NOMO-1 treated with dmso at 0.1 percent for 144 hours (cell line): ENCODE results near the gene ANKIB1.
"Not testable (repeated sequence)": the region's sequence is repeated elsewhere in the genome, so short reads cannot be mapped to it uniquely, and the experiment has no call there.

Source experiments
- DNase-seq: peaks from one replicate; lab custom pipeline; 2025; ENCODE audit not compliant: unreplicated experiment; lab: John Stamatoyannopoulos, UW

Gene ANKIB1, protein sequence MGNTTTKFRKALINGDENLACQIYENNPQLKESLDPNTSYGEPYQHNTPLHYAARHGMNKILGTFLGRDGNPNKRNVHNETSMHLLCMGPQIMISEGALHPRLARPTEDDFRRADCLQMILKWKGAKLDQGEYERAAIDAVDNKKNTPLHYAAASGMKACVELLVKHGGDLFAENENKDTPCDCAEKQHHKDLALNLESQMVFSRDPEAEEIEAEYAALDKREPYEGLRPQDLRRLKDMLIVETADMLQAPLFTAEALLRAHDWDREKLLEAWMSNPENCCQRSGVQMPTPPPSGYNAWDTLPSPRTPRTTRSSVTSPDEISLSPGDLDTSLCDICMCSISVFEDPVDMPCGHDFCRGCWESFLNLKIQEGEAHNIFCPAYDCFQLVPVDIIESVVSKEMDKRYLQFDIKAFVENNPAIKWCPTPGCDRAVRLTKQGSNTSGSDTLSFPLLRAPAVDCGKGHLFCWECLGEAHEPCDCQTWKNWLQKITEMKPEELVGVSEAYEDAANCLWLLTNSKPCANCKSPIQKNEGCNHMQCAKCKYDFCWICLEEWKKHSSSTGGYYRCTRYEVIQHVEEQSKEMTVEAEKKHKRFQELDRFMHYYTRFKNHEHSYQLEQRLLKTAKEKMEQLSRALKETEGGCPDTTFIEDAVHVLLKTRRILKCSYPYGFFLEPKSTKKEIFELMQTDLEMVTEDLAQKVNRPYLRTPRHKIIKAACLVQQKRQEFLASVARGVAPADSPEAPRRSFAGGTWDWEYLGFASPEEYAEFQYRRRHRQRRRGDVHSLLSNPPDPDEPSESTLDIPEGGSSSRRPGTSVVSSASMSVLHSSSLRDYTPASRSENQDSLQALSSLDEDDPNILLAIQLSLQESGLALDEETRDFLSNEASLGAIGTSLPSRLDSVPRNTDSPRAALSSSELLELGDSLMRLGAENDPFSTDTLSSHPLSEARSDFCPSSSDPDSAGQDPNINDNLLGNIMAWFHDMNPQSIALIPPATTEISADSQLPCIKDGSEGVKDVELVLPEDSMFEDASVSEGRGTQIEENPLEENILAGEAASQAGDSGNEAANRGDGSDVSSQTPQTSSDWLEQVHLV

DNA sequence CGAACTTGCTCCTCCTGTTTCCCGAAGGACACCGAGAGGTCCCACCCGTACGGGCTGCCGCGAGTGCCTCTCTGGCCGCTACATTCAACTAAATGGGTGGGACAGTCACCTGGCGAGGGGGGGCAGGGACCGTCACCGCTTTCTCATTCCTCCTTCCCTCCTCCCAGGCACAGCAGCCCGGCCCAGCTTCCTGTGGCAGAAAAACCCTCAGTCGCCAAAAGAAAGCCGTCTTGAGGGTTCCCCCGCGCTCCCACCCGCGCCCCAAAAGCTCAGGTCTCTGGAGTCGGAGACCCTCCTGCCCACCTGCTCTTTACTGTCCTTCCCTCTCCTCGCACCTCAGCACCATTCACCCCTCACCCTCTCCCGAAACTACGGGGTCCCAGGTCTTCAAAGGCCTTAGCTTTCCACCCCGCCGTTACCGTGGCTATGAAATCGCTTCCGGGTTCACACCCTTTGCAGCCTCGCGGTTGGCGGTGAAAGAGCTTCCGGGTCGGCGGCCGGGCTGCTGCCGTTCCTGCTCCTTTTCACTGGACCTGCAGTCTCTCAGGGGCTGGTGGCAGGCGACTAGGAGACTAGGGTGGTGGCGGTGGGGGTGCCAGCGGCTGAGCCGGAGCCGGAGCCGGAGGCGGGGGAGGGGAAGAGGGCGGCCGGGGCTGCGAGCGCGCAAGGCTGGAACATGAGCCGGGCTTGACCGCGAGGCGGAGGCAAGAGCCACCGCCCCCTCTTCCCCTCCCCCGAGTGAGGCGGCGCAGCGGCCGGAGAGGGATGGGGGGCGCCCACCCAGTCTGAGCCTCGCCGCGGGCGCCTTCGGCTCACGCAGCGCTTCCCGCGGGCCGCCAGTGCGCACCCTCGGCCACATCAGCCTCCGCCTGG lies at the start of gene ANKIB1, which contains the start of gene KRIT1:
TSS of gene ANKIB1 (plus strand) at position 488 of the 873 bp plus-strand sequence. CDS start 49,005 bp downstream, outside the sequence.
TSS of gene KRIT1 (minus strand) at position 428 of the 873 bp plus-strand sequence. CDS start 3,779 bp downstream, outside the sequence.
- peak; percentile 95 for DNase-seq

DNA sequence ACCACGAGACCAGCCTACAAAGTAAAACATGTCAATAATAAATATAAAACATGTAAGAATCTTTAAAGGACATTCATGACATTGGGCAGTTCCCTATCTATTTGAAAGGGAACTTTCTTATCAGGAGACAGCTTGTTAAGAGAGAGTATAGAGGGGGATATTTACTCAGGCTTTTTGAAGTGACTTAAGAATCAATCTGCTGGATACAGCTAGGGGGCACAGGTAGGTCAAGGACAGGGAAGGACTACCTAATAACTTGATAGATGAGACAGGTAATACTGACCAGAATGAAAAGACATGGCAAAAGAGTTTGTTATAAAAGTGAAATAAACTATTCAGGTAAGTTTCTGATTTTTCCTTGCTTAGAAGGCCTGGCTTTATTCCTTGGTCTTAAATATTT lies 45.0 kb upstream of the ANKIB1 start:
- DNase-seq: no peak

DNA sequence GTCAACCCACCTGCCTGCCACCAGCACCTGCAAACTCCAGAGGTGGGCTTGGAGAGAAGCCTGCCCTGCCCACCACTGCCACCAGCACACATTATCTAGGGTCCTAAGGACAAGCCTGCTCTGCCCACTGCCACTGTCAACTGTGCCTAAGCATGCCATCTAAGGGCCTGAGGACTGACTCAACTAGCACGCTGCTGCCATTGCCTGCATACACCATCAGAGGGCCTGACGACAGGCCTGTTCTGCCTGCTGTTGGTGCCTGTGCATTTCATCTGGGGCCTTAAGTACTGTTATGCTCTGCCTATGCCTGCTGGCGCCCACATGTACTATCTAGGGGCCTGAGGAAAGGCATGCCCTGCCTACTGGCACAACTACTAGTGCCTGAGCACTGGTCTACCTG lies 39.8 kb upstream of the ANKIB1 start:
- no peak for DNase-seq

DNA sequence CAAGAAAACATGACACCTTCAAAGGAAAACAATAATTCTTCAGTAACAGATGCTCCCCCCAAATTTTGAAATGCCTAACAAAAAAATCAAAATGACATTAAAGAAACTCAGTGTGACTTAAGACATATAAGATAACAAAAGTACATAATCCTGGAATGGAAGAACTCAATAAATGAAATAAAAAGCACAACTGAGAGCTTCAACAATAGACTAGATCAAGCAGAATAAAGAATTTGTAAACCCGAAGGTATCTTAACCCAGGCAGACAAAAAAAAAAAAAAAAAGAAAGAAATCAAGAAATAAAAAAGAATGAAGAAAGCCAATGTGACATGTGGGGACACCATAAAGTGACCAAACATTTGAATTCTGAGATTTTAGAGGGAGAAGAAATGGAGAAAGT lies 39.1 kb upstream of the ANKIB1 start:
- DNase-seq: no peak

DNA sequence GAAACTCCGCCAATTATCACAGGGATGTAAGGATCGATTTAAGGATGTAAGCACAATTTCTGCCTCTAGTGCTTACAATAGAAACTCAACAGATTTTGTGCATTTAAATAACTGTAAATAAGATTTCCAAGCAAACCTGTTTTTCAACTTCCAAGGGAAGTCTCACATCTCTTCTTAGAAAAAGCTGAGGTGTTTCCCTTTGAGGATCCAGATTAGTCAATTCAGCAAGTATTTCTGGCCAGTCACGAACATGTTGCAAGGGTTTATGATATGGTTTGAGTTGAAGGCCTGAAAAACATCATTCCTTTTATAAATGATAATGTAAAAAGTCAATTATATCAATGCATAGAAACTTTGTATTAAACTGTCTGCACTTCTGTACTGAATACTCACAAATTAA lies 24.0 kb upstream of the ANKIB1 start:
- no peak for DNase-seq

DNA sequence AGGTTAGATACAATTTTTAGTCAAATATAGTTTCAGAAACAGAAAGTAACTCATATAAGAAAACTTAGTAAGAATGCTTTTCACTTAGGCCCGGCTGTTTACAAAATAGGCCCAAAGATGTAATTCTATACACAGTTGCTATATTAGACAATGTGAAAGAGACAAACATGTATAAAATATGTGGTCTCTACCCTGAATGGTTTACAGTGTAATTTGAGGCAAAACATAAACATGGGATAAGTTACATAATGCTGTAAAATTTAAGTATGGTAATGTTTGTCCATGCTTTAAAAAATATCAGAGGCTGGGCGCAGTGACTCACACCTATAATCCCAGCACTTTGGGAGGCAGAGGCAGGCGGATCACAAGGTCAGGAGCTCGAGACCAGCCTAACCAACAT lies 18.8 kb upstream of the ANKIB1 start:
- no peak for DNase-seq

DNA sequence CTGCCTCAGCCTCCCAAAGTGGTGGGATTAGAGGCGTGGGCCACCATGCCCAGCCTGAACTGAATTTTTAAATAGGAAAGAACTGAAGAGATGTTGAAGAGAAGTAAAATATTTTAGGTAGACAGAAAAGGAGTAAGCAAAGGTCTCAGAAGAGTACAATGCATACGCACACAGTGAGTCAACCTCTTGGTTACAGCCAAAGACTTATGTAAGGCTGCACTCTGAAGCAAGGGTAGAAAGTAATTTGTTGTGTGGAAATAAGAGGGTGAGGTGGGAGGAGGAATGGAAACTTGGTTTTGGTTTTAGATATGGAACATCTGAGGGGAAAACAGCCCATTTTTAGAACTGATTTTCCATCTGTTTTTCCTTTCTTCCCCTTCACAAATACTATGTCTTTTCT lies 17.7 kb upstream of the ANKIB1 start:
- no peak for DNase-seq

DNA sequence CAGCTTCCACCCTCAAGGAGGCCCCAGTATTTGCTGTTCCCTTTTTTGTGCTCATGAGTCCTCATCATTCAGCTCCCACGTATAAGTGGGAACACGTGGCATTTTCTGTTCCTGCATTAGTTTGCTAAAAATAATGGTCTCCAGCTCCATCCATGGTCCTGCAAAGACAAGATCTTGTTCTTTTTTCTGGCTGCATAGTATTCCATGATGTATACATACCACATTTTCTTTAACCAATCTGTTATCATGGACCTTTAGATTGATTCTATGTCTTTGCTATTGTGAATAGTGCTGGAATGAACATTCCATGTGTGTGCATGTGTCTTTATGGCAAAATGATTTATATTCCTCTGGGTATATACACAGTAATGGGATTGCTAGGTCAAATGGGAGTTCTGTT lies 17.0 kb upstream of the ANKIB1 start:
- DNase-seq: no peak

DNA sequence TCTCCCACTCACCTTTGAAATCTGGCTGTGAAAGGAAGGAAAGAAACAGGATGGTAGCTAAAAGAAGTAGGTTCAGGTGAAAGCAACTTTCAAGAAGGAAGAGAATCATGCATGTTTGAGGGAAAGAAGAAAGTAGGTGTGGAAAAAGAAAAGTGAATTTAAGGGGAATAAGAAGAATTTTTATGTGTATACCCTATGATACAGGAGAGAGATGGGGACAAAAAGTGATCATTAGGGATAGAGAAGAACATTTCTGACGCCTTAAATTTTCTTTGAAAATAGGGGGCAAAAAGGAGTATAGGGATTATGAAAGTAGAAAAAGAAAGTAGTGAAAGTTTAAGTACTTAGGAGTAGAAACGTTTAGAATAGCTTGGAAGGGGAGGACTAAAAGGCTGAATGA lies 15.2 kb upstream of the ANKIB1 start:
- DNase-seq: no peak

DNA sequence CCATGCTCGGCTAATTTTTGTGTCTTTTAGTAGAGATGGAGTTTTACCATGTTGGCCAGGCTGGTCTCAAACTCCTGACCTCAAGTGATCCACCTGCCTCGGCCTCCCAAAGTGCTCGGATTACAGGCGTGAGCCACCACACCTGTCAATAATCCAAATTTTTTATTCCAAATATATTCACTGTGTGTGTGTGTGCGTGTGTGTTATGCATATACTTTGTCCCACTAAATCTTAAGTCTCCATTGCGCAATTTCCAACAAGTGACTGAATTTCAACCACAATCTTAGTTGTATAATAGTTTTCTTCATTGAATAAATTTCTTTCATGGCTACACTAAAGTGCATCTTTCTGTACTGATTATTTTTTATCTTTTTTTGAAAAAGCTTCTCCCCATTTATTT lies 2.8 kb upstream of the ANKIB1 start:
- DNase-seq: no peak

DNA sequence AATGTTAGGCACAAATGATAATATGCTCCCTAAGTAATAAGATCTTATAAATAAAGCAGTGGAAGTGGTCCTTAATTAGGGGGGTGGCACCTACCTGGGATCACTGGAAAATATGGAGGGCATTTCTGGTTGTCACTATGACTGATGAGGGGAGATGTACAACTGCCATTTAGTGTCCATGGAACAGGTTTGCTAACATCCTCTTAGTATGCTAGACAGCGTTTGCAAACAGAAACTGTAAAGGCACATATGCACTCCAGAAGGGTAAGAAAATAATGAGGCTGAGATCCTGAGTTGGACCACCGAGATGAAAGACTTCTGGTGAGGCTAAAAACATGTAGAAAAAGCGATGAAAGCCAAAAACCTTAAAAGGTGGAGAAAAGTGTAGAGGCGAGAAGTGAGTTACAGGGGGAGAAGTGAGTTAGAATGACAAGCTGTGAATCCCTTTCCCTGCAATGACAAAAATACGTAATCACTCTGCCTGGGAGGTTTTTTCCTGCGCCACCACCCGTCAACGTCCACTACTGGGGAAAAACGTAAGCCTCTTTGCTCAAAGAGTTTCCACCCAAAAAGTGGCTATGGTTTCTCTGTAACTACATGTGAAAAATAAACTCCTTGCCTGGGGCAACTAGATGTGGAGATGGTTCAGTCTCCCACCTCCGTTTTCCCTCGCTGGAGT lies 827 bp upstream of the ANKIB1 start:
- DNase-seq: peak; percentile 45

DNA sequence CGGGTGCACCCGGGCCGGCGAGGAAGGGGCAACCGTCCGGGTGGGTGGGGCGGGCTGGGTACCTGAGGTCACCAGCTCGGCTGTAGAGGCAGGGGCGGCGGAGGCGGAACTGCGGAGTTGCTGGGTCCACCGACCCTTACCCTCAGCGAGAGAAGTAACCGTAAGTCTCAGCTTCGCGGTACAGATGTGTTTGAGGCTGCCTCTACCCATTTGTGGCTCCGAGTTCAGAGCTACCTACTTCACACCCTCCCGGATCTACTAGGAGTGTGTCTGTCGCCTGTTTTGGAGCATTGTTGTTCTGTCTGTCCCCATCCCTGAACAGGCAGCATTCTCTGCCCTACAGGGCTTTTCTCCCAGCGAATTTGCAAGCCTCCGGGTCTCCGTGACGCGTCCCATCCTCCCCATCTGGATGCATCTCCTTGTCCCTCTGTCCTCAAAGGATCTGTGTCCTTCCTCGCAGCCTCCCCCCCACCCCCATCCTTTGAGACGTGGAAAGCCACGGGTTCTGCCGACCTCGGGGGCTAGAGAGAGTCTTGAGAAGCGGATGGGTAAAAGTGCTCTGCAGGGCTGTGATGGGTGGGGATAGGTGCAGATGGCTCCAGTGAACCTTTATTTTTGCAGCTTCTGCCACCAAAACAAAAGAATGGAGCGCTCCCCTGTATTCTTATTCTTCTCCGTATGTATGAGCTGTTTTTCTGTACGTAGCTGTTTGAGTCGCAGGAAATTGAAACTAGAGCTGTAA lies 757 bp downstream of the ANKIB1 start:
- DNase-seq: no peak

DNA sequence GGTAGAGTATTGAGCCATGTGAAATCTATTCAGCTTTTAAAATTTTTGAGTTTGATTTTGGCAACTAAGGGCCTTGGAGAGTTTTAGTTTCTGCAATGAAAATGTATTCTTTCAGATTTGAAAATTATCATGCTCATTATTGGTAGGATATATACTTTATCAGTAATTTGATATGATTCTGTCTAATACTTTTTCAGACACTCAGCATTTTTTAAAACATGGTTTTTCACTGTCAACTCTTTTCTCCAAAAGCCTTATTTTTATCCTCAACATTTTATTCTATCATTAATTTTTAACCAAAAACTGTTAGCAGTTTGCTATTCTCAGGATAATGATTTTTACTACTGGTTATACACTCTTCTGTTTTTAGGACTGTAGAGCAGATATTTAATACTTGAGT lies 4.8 kb downstream of the ANKIB1 start:
- no peak for DNase-seq

DNA sequence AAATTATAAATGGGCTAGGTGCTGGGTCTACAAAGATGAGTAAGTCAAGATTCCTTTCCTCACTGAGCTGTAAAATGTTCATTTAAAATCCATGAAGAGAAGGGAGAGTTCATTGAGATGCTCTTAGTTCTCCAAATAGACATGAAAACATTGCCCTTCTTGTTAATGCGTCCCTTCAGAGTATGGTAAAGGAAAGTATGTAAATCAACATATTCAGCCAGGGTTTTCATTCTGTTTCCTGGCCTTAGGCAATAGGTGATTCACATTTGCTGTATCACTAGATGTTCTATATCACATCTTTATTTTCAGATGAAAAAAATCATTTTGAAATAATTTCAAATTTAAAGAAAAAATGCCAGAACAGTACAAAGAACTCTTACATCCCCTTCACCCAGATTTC lies 5.4 kb downstream of the ANKIB1 start:
- no peak for DNase-seq

DNA sequence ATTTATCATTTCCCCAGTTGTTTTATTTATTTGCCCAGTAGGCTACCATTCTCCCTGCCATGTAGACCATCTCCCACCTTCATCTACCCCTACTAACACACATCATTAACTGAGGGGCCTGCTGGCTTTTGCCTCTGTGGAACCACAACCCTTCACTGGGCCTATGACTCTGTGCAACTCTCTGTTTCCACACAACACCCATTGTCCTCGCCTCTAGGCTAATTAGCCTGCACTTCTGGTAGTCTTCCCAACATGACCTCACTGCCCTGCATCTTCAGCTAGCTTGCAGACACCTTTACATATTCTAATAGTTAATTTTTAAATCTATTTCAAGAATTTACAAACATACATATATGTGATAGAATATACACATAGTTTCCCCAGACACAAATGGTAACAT lies 7.5 kb downstream of the ANKIB1 start:
- DNase-seq: no peak

DNA sequence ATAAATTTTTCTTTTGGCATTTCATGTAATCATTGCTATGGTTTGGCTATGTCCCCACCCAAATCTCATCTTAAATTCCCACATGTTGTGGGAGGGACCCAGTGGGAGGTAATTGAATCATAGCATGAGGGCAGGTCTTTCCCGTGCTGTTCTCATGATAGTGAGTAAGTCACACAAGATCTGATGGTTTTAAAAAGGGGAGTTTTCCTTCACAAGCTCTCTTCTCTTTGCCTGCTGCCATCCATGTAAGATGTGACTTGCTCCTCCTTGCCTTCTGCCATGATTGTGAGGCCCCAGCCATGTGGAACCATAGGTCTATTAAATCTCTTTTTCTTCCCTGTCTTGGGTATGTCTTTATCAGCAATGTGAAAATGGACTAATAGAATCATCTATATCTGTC lies 9.0 kb downstream of the ANKIB1 start:
- not testable (repeated sequence) for DNase-seq

DNA sequence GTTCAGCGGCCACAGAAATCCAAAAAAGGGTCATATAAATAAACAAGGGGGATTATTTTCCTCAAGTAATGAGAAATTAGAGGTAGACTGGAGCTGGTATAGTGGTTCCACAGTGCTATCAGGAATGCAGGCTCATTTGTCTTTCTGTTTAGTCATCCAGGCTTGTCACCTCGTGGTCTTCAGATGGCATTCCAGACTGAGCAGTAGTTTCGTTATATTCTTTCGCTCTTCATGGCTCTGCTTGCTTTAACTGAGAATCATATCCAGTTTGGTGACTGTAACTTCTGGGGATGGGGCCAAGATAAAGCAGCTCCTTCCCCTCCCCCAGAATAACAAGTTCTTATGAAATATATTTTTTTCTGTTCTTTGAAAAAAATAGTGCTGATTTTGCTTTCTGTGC lies 9.5 kb downstream of the ANKIB1 start:
- no peak for DNase-seq

DNA sequence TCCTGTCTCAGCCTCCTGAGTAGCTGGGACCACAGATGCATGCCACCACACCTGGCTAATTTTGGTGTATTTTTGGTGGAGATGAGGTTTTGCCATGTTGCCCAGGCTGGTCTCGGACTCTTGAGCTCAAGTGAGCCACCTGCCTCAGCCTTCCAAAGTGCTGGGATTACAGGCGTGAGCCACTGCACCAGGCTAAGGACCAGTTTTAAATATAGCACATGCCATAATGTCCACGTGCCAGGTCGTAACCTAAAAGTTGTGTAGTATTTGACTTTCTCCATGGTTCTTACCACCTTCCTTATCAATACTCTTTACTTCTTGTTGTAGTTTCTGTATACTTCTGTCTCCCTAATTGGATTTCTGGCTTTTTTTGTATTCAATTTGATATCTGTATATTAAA lies 13.3 kb downstream of the ANKIB1 start:
- DNase-seq: no peak

DNA sequence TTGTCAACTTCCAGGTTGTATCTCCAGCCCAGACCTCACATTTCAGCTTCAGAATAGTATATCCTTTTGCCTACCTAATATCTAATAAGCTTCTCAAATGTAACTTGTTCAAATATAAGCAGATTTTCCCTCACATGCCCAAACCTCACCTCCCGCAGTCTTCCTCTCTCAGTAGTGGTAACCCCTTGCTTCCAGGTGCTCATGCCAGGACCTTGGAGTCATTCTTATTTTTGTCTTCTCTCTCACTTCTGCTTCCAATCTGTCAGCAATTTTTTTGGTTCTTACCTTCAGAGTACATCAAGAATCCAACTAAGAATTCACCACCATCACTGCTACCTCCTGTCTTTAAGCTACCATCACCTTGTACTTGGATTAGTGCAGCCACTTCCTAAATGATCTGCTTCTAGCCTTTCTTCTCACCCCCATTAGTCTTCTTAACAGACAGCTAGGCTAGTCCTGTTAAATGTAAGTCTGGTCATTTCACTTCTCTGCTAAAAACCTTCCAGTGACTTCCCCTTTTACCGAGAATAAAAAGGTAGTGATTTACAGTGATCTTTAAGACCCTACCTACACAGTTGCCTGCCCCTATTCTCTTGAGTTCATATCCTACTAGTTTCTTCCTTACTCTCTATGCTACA lies 14.0 kb downstream of the ANKIB1 start:
- DNase-seq: no peak
